Measurements from ENCODE around the gene CLDN20. TPM values are rescaled to one million over a fixed set of nuclear protein-coding genes. Genes with fewer than 3 reads are reported as not detected.

Gene CLDN20
- total RNA-seq, 4 donors from 2014 or later, result 0.34 to 0.68 (median 0.34) TPM; not detected in 1

GRCh38 chr6:155237613-155238012 lies 26.2 kb upstream of the CLDN20 start:
- DNase-seq (ENCODE audit: low spot score in 2 of 2), result no peak
- intact Hi-C loops (cut with DNase I; ENCODE audit: low total_unique reads), result loop anchor here (10.0 kb wide), 1 partner anchor 313 kb away; no protein-coding TSS in a partner anchor
- WGBS, 2 donors, result 94 to 100% methylated on average over 1 of the region's 1 CpG
- H3K4me3 ChIP-seq (ENCODE audit: low read depth, poor library complexity, severe bottlenecking), result no peak overlapping the region
- TF ChIP-seq POLR2A (IDR thresholded peaks at IDR 0.05), result no peak
- no peak for TF ChIP-seq CTCF (IDR thresholded peaks at IDR 0.05)

GRCh38 chr6:155240905-155241600 lies 22.8 kb upstream of the CLDN20 start:
- no peak for DNase-seq (ENCODE audit: low spot score in 2 of 2)
- no peak for TF ChIP-seq POLR2A (IDR thresholded peaks at IDR 0.05)
- no peak for TF ChIP-seq CTCF (IDR thresholded peaks at IDR 0.05)
- WGBS, 2 donors, result 95% methylated on average over 19 of the region's 19 CpGs
- intact Hi-C loops (cut with DNase I; ENCODE audit: low total_unique reads), result no loop called here
- H3K4me3 ChIP-seq (ENCODE audit: low read depth, poor library complexity, severe bottlenecking), result no peak overlapping the region

- H3K4me3 ChIP-seq (ENCODE audit: low read depth, poor library complexity, severe bottlenecking), result no peak overlapping the region
- WGBS, 2 donors, result 86 to 92% methylated on average over 8 of the region's 8 CpGs
- intact Hi-C loops (cut with DNase I; ENCODE audit: low total_unique reads), result no loop called here
- TF ChIP-seq CTCF (IDR thresholded peaks at IDR 0.05), result no peak
- TF ChIP-seq POLR2A (IDR thresholded peaks at IDR 0.05), result no peak
- no peak for DNase-seq (ENCODE audit: low spot score in 2 of 2)
Observed at GRCh38 chr6:155241966-155242365, 21.8 kb upstream of the CLDN20 start.

GRCh38 chr6:155244434-155244833 lies 19.4 kb upstream of the CLDN20 start:
- H3K4me3 ChIP-seq (ENCODE audit: low read depth, poor library complexity, severe bottlenecking), result no peak overlapping the region
- no peak for DNase-seq (ENCODE audit: low spot score in 2 of 2)
- no peak for TF ChIP-seq CTCF (IDR thresholded peaks at IDR 0.05)
- TF ChIP-seq POLR2A (IDR thresholded peaks at IDR 0.05), result no peak
- intact Hi-C loops (cut with DNase I; ENCODE audit: low total_unique reads), result no loop called here
- 88 to 89% methylated on average over 4 of the region's 4 CpGs for WGBS, 2 donors

GRCh38 chr6:155245193-155245592 lies 18.6 kb upstream of the CLDN20 start:
- WGBS, 2 donors, result 93 to 94% methylated on average over 7 of the region's 7 CpGs
- intact Hi-C loops (cut with DNase I; ENCODE audit: low total_unique reads), result no loop called here
- no peak for TF ChIP-seq POLR2A (IDR thresholded peaks at IDR 0.05)
- no peak for TF ChIP-seq CTCF (IDR thresholded peaks at IDR 0.05)
- H3K4me3 ChIP-seq (ENCODE audit: low read depth, poor library complexity, severe bottlenecking), result no peak overlapping the region
- DNase-seq (ENCODE audit: low spot score in 2 of 2), result no peak

- WGBS, 2 donors, result 85 to 86% methylated on average over 3 of the region's 3 CpGs
Observed at GRCh38 chr6:155245831-155246230, 18.0 kb upstream of the CLDN20 start.

More at GRCh38 chr6:155245831-155246230, 18.0 kb upstream of the CLDN20 start:
- TF ChIP-seq POLR2A (IDR thresholded peaks at IDR 0.05) (no peak), CTCF (IDR thresholded peaks at IDR 0.05) (no peak)
- intact Hi-C loops (cut with DNase I; ENCODE audit: low total_unique reads), result no loop called here
- DNase-seq (ENCODE audit: low spot score in 2 of 2), result no peak
- H3K4me3 ChIP-seq (ENCODE audit: low read depth, poor library complexity, severe bottlenecking), result no peak overlapping the region

All from lower leg skin (tissue), 4 donors.